ENCODE results near the gene AXL.
"Not testable (repeated sequence)": the region's sequence is repeated elsewhere in the genome, so short reads cannot be mapped to it uniquely, and the experiment has no call there.

The AXL gene

GRCh38 chr19:41222240-41222639 is 3.2 kb downstream of the AXL start:
- no peak for DNase-seq (ENCODE audit: insufficient read length, low spot score)
- no peak for FAIRE-seq
- TF ChIP-seq POLR2A (IDR thresholded peaks at IDR 0.05; ENCODE audit: low read depth, low read length) = no peak

GRCh38 chr19:41223431-41224234 is 4.6 kb downstream of the AXL start:
- FAIRE-seq = peak; percentile 36
- TF ChIP-seq POLR2A (IDR thresholded peaks at IDR 0.05; ENCODE audit: low read depth, low read length) = peak; percentile 61
- peak; percentile 93 for DNase-seq (ENCODE audit: insufficient read length, low spot score)

GRCh38 chr19:41224632-41225031 is 5.6 kb downstream of the AXL start:
- no peak for TF ChIP-seq POLR2A (IDR thresholded peaks at IDR 0.05; ENCODE audit: low read depth, low read length)
- FAIRE-seq = no peak

GRCh38 chr19:41225238-41226052 is 6.4 kb downstream of the AXL start:
- FAIRE-seq (no peak), DNase-seq (ENCODE audit: insufficient read length, low spot score) (peak; percentile 92)
- no peak for TF ChIP-seq POLR2A (IDR thresholded peaks at IDR 0.05; ENCODE audit: low read depth, low read length)

More at GRCh38 chr19:41224632-41225031, 5.6 kb downstream of the AXL start:
- DNase-seq (ENCODE audit: insufficient read length, low spot score) = no peak

- FAIRE-seq = no peak
- DNase-seq (ENCODE audit: insufficient read length, low spot score) = peak; percentile 88
- peak; percentile 30; the same call in 1 of the 2 replicates for TF ChIP-seq POLR2A (IDR thresholded peaks at IDR 0.05; ENCODE audit: low read depth, low read length)
Observed at GRCh38 chr19:41226053-41226873, 7.2 kb downstream of the AXL start.

- DNase-seq (ENCODE audit: insufficient read length, low spot score) (no peak), FAIRE-seq (no peak)
- TF ChIP-seq POLR2A (IDR thresholded peaks at IDR 0.05; ENCODE audit: low read depth, low read length) = no peak
Observed at GRCh38 chr19:41226874-41227390, 7.9 kb downstream of the AXL start.

GRCh38 chr19:41228486-41228885 is 9.5 kb downstream of the AXL start:
- DNase-seq (ENCODE audit: insufficient read length, low spot score) (no peak), FAIRE-seq (no peak)
- TF ChIP-seq POLR2A (IDR thresholded peaks at IDR 0.05; ENCODE audit: low read depth, low read length) = no peak

GRCh38 chr19:41229338-41229737 is 10.3 kb downstream of the AXL start:
- not testable (repeated sequence) for FAIRE-seq
- peak; percentile 65 for DNase-seq (ENCODE audit: insufficient read length, low spot score)

- TF ChIP-seq POLR2A (IDR thresholded peaks at IDR 0.05; ENCODE audit: low read depth, low read length) = no peak
- DNase-seq (ENCODE audit: insufficient read length, low spot score) = no peak
- no peak for FAIRE-seq
Observed at GRCh38 chr19:41230067-41230857, 11.2 kb downstream of the AXL start.

GRCh38 chr19:41232686-41233085 is 13.7 kb downstream of the AXL start:
- DNase-seq (ENCODE audit: insufficient read length, low spot score) (no peak), FAIRE-seq (no peak)
- TF ChIP-seq POLR2A (IDR thresholded peaks at IDR 0.05; ENCODE audit: low read depth, low read length) = no peak

GRCh38 chr19:41233748-41234240 is 14.8 kb downstream of the AXL start:
- FAIRE-seq (no peak), DNase-seq (ENCODE audit: insufficient read length, low spot score) (no peak)
- TF ChIP-seq POLR2A (IDR thresholded peaks at IDR 0.05; ENCODE audit: low read depth, low read length) = no peak

GRCh38 chr19:41234512-41235168 is 15.6 kb downstream of the AXL start:
- FAIRE-seq (no peak), DNase-seq (ENCODE audit: insufficient read length, low spot score) (no peak)
- TF ChIP-seq POLR2A (IDR thresholded peaks at IDR 0.05; ENCODE audit: low read depth, low read length) = no peak

Data from H54 (cell line).